ENCODE results near the gene LEFTY1. TPM values are rescaled to one million over a fixed set of nuclear protein-coding genes. Genes with fewer than 3 reads are reported as not detected.
"Not testable (repeated sequence)": the region's sequence is repeated elsewhere in the genome, so short reads cannot be mapped to it uniquely, and the experiment has no call there.

Gene LEFTY1
- total RNA-seq, 4 donors from 2014 or later: 1.0 TPM; not detected in 3

DNA sequence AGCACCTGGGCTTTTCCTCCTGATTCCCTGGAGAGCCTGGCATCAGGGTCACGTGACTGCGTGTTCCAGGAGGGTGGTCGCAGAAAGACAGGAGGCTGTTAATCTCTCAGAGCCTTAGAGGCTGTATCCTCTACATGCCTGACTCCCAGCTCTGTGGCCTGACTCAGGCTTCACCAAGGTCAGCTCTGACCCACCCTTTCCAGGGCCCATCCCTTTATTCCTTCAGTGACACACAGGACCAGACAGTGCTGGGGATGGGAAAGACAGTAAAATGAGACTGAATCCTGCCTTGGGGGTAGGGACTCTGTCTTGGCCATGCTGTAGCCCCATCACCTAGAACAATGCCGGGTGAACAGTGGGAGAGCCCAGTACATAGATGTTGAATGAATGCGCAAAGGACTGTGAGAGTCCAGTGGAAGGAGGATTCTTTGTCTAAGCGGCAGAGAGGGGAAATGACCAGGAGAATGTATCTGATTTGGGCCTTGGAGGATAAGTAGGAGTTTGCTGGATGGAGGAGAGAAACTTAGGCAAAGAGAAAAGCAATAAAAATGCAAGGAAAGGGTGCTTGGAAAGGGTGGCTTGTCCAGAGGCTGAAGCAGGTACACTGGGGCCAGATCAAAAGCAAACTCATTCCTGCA is 46.0 kb downstream of the LEFTY1 start:
- Histone ChIP-seq H3K27ac (no peak overlapping the region), H3K4me3 (replicated peaks in 1 of 3) (no peak overlapping the region), H3K9me3 (no peaks in the 10 kb centered on the region), H3K36me3 (peaks cover 51 to 86% of the 10 kb centered on the region in 2 donors), H3K27me3 (no peaks in the 10 kb centered on the region), H3K4me1 (no peaks in the 10 kb centered on the region)
- WGBS, 2 donors: 94 to 96% methylated on average over 6 of the region's 6 CpGs
- no peak for TF ChIP-seq POLR2A (IDR thresholded peaks at IDR 0.05)
- intact Hi-C loops (cut with DNase I): loop anchor here (10.0 kb wide), 2 partner anchors 68 to 368 kb away; partner anchors contain the start of gene SRP9
- DNase-seq: no peak

DNA sequence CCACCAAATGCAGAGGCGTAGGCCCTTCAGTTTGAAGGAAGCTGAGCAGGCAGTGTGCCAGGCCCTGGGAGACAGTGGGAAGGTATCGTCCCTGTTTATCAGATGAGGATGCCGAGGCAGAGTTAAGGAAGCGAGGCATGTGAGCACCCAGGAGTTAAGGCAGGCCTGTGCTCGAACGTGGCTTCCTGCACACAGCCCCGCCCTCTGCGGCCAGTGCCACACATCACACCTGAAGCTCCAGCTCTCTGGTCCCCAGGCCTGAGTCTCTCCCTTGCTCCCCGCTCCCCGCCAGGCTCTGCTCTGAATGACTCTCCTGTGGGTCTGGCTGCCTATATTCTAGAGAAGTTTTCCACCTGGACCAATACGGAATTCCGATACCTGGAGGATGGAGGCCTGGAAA is 46.9 kb downstream of the LEFTY1 start:
- Histone ChIP-seq H3K9me3 (no peaks in the 10 kb centered on the region), H3K4me3 (replicated peaks in 1 of 3) (no peak overlapping the region), H3K27ac (no peak overlapping the region), H3K4me1 (no peaks in the 10 kb centered on the region), H3K27me3 (no peaks in the 10 kb centered on the region), H3K36me3 (peaks cover 46 to 91% of the 10 kb centered on the region in 2 donors)
- WGBS, 2 donors: 83 to 85% methylated on average over 12 of the region's 12 CpGs
- no peak for DNase-seq
- intact Hi-C loops (cut with DNase I): loop anchor here (10.0 kb wide), 2 partner anchors 67 to 367 kb away; partner anchors contain the start of gene SRP9
- TF ChIP-seq POLR2A (IDR thresholded peaks at IDR 0.05): no peak
- TF ChIP-seq, protein P1, sequence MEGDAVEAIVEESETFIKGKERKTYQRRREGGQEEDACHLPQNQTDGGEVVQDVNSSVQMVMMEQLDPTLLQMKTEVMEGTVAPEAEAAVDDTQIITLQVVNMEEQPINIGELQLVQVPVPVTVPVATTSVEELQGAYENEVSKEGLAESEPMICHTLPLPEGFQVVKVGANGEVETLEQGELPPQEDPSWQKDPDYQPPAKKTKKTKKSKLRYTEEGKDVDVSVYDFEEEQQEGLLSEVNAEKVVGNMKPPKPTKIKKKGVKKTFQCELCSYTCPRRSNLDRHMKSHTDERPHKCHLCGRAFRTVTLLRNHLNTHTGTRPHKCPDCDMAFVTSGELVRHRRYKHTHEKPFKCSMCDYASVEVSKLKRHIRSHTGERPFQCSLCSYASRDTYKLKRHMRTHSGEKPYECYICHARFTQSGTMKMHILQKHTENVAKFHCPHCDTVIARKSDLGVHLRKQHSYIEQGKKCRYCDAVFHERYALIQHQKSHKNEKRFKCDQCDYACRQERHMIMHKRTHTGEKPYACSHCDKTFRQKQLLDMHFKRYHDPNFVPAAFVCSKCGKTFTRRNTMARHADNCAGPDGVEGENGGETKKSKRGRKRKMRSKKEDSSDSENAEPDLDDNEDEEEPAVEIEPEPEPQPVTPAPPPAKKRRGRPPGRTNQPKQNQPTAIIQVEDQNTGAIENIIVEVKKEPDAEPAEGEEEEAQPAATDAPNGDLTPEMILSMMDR (IDR thresholded peaks at IDR 0.05): no peak

DNA sequence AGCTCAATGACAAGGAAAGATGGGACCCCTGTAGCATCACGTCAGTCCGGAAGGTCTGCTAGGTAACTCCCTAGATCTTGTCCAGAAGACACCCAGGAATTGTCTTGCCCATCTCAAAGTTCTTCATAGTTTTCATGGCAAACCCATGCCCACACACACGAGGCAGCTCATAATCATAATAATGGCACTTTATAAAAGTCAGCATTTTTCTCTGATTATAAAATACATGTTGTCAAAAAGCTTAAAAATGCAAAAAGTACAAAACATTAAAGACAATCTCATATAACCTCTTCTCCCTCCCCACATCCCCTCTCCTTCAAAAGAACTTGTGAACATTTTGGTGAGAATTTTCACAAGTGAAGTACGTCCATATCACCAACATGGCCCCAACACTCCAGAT is 48.2 kb downstream of the LEFTY1 start:
- Histone ChIP-seq H3K36me3 (peaks cover 36 to 81% of the 10 kb centered on the region in 2 donors), H3K9me3 (no peaks in the 10 kb centered on the region), H3K4me3 (replicated peaks in 1 of 3) (no peak overlapping the region), H3K4me1 (peaks cover 0 to 4% of the 10 kb centered on the region in 2 donors), H3K27ac (no peak overlapping the region), H3K27me3 (no peaks in the 10 kb centered on the region)
- DNase-seq: no peak
- WGBS, 2 donors: 91 to 94% methylated on average over 4 of the region's 4 CpGs
- intact Hi-C loops (cut with DNase I): loop anchor here (10.0 kb wide), 2 partner anchors 66 to 366 kb away; partner anchors contain the start of gene SRP9
- TF ChIP-seq, protein P1 (IDR thresholded peaks at IDR 0.05): no peak
- no peak for TF ChIP-seq POLR2A (IDR thresholded peaks at IDR 0.05)

DNA sequence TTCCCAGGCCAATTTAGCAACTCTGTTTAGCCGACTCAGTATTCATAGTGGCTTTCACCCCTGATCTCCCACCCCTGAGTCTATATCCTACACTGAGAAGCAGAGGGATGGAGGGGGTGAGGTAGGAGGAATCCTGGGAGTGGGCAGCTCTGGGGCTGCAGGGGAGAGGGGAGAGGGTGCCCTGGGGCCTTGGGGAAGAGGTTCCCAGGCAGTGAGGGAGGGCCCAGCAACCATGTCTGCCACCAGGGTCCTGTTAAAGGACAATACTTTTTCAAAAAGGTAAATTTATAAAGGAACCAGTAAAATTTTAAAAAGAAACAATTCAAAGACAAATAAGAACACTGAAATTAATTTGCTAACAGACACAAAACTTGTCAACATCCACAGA is 48.7 kb downstream of the LEFTY1 start:
- DNase-seq: no peak
- Histone ChIP-seq H3K4me3 (replicated peaks in 1 of 3) (no peak overlapping the region), H3K9me3 (no peaks in the 10 kb centered on the region), H3K4me1 (peaks cover 0 to 7% of the 10 kb centered on the region in 2 donors), H3K36me3 (peaks cover 36 to 76% of the 10 kb centered on the region in 2 donors), H3K27ac (no peak overlapping the region), H3K27me3 (no peaks in the 10 kb centered on the region)
- 69 to 100% methylated on average over 1 of the region's 1 CpG for WGBS, 2 donors
- TF ChIP-seq, protein P1 (IDR thresholded peaks at IDR 0.05): no peak
- TF ChIP-seq POLR2A (IDR thresholded peaks at IDR 0.05): no peak
- intact Hi-C loops (cut with DNase I): loop anchor here (10.0 kb wide), 2 partner anchors 65 to 365 kb away; partner anchors contain the start of gene SRP9

DNA sequence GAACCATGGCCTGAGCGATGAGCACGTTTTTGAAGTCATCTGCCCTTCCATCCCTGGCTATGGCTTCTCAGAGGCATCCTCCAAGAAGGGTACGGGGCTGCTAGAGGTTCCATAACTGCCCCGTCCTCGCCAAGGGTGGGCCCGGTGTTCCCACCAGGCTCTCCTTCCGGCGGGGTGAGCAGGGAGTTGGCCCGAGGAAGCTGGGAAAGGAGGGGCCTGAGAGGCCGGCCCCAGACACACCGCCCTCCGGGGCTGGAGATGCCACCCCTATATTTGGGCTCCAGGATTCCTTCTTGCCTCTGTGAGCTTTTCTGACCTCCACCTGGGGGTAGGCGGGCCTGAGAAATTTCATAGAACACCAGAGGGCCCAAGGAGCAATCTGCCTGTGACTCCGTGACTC is 50.2 kb downstream of the LEFTY1 start:
- Histone ChIP-seq H3K27me3 (no peaks in the 10 kb centered on the region), H3K9me3 (no peaks in the 10 kb centered on the region), H3K36me3 (peaks cover 30 to 62% of the 10 kb centered on the region in 2 donors), H3K27ac (no peak overlapping the region), H3K4me1 (peaks cover 9 to 18% of the 10 kb centered on the region in 2 donors), H3K4me3 (replicated peaks in 1 of 3) (no peak overlapping the region)
- WGBS, 2 donors: 85 to 90% methylated on average over 14 of the region's 14 CpGs
- no peak for TF ChIP-seq POLR2A (IDR thresholded peaks at IDR 0.05)
- TF ChIP-seq, protein P1 (IDR thresholded peaks at IDR 0.05): no peak
- intact Hi-C loops (cut with DNase I): no loop called here
- no peak for DNase-seq

DNA sequence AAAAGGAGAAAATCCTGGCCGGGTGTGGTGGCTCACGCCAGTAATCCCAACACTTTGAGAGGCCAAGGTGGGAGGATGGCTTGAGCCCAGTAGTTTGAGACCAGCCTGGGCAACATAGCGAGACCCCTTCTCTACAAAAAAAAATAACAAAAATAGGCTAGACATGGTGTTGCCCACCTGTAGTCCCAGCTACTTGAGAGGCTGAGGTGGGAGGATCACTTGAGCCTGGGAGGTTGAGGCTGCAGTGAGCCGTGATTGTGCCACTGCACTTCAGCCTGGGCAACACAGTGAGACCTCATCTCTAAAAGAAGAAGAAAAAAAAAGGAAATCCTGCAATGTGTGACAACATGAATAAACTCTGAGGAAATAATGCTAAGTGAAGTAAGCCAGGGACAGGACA is 52.6 kb downstream of the LEFTY1 start:
- 86 to 95% methylated on average over 4 of the region's 4 CpGs for WGBS, 2 donors
- H3K27me3 ChIP-seq; H3K4me3 ChIP-seq (replicated peaks in 1 of 3); intact Hi-C loops (cut with DNase I); H3K9me3 ChIP-seq; DNase-seq: not testable (repeated sequence)
- H3K36me3 ChIP-seq: peaks cover 37 to 64% of the 10 kb centered on the region in 2 donors
- peak overlapping the region in 1 of 3 donors; percentile 45 for H3K27ac ChIP-seq
- peaks cover 9 to 18% of the 10 kb centered on the region in 2 donors for H3K4me1 ChIP-seq

Measured in thyroid gland (tissue), 4 donors.